GM21423 (cell line): ENCODE data around the gene RORC.
"Not testable (repeated sequence)": the region's sequence is repeated elsewhere in the genome, so short reads cannot be mapped to it uniquely, and the experiment has no call there.

ENCODE experiments used
- ATAC-seq: cut with Tn5 transposase; IDR thresholded peaks from one replicate; pipeline ENCODE4 v1.9.1; 2021; ENCODE audit warnings: mild to moderate bottlenecking, moderate library complexity; ENCODE audit not compliant: unreplicated experiment

The RORC gene

GRCh38 chr1:151831605-151832004 is at the start of gene RORC:
RORC (minus strand) TSS chr1:151831802; CDS start chr1:151831764, 38 bp downstream.
- no peak for ATAC-seq

GRCh38 chr1:151875419-151876097 is 44.0 kb upstream of the RORC start:
- no peak for ATAC-seq

GRCh38 chr1:151872776-151873175 is 41.2 kb upstream of the RORC start:
- ATAC-seq, result not testable (repeated sequence)

GRCh38 chr1:151871284-151872030 is 39.9 kb upstream of the RORC start:
- no peak for ATAC-seq

- no peak for ATAC-seq
Measured at GRCh38 chr1:151868486-151868885, 36.9 kb upstream of the RORC start.

GRCh38 chr1:151867765-151868411 is 36.3 kb upstream of the RORC start:
- no peak for ATAC-seq

GRCh38 chr1:151867321-151867720 is 35.7 kb upstream of the RORC start:
- no peak for ATAC-seq

- no peak for ATAC-seq
Measured at GRCh38 chr1:151864411-151864810, 32.8 kb upstream of the RORC start.

GRCh38 chr1:151862604-151863003 is 31.0 kb upstream of the RORC start:
- ATAC-seq, result no peak

- ATAC-seq, result no peak
Measured at GRCh38 chr1:151860504-151861187, 29.0 kb upstream of the RORC start.

- no peak for ATAC-seq
Measured at GRCh38 chr1:151859891-151860293, 28.3 kb upstream of the RORC start.

GRCh38 chr1:151858886-151859665 is 27.5 kb upstream of the RORC start:
- ATAC-seq, result no peak

- ATAC-seq, result no peak
Measured at GRCh38 chr1:151858030-151858746, 26.6 kb upstream of the RORC start.

- no peak for ATAC-seq
Measured at GRCh38 chr1:151855933-151856332, 24.3 kb upstream of the RORC start.

GRCh38 chr1:151855516-151855915 is 23.9 kb upstream of the RORC start:
- ATAC-seq, result not testable (repeated sequence)

GRCh38 chr1:151854658-151855057 is 23.1 kb upstream of the RORC start:
- ATAC-seq, result no peak

- ATAC-seq, result no peak
Measured at GRCh38 chr1:151853411-151853943, 21.9 kb upstream of the RORC start, which contains the start of gene THEM5. THEM5 (minus strand) TSS chr1:151853712; CDS start chr1:151853565, 147 bp downstream.

GRCh38 chr1:151852733-151853132 is 21.1 kb upstream of the RORC start:
- ATAC-seq, result no peak

GRCh38 chr1:151851886-151852285 is 20.3 kb upstream of the RORC start:
- ATAC-seq, result no peak
